CD14-positive monocyte (primary cell): ENCODE measurements around the gene KLHDC9. TPM values are rescaled to one million over a fixed set of nuclear protein-coding genes. Genes with fewer than 3 reads are reported as not detected.

Experiments
- DNase-seq, 3 donors: peaks; one replicate each; pipeline ENCODE4 v3.0.0-alpha.2; 2011 to 2022
- H2AFZ ChIP-seq: 2 replicates; pipeline ENCODE4 v1.6.0; 2012; ENCODE audit warnings: mild to moderate bottlenecking, low read depth, low read length, inconsistent platforms; ENCODE audit not compliant: insufficient read depth, poor library complexity, severe bottlenecking
- H3K27ac ChIP-seq, 2 donors: 1 replicate in 1 of 2; 2 replicates in 1 of 2; pipeline ENCODE4 v1.5.1; 2012 to 2013; ENCODE audit warnings: low read length in 2 of 2, control low read depth in 1 of 2, inconsistent platforms in 1 of 2, low read depth in 1 of 2, mild to moderate bottlenecking in 1 of 2
- H3K27me3 ChIP-seq, 2 donors: one replicate each; pipeline versions ENCODE4 v1.6.0 to v1.6.1; 2011 to 2013; ENCODE audit warnings: low read length in 2 of 2; ENCODE audit not compliant: control insufficient read depth in 2 of 2, insufficient read depth in 2 of 2
- H3K36me3 ChIP-seq, 2 donors: replicated peaks in 1 of 2; 1 replicate in 1 of 2; 2 replicates in 1 of 2; pipeline versions ENCODE4 v1.5.1 to v1.6.1; 2012 to 2013; ENCODE audit warnings: low read length in 2 of 2, control low read depth in 1 of 2, inconsistent platforms in 1 of 2, mild to moderate bottlenecking in 1 of 2; ENCODE audit not compliant: insufficient read depth in 2 of 2, control insufficient read depth in 1 of 2
- H3K4me1 ChIP-seq, 2 donors: 1 replicate in 1 of 2; 2 replicates in 1 of 2; pipeline versions ENCODE4 v1.5.1 to v1.6.1; 2012 to 2013; ENCODE audit warnings: low read length in 2 of 2, control low read depth in 1 of 2, inconsistent platforms in 1 of 2, mild to moderate bottlenecking in 1 of 2, moderate library complexity in 1 of 2; ENCODE audit not compliant: insufficient read depth in 2 of 2, control insufficient read depth in 1 of 2
- H3K4me2 ChIP-seq: replicated peaks from 2 replicates; pipeline ENCODE3; 2012; ENCODE audit warnings: low read length, moderate library complexity, mild to moderate bottlenecking; ENCODE audit not compliant: poor library complexity, severe bottlenecking; ENCODE audit errors: extremely low read depth
- H3K4me3 ChIP-seq, 3 experiments: fragments of 200-600 bp in 1 of 3; sonication (generic) in 1 of 3; replicated peaks in 1 of 3; 1 replicate in 2 of 3; 2 replicates in 1 of 3; pipeline ENCODE4 v1.5.1; 2011 to 2013; ENCODE audit warnings: low read length in 3 of 3, mild to moderate bottlenecking in 3 of 3, control low read depth in 2 of 3, low read depth in 2 of 3, inconsistent platforms in 1 of 3, moderate library complexity in 1 of 3
- H3K79me2 ChIP-seq: 2 replicates; pipeline ENCODE4 v1.6.0; 2012; ENCODE audit warnings: mild to moderate bottlenecking, control low read depth, inconsistent platforms, low read length, moderate library complexity; ENCODE audit not compliant: insufficient read depth
- H3K9ac ChIP-seq: 2 replicates; pipeline ENCODE4 v1.6.0; 2017; ENCODE audit warnings: low read length, mild to moderate bottlenecking; ENCODE audit not compliant: insufficient read depth, poor library complexity, severe bottlenecking
- H3K9me3 ChIP-seq, 2 donors: replicated peaks in 1 of 2; 1 replicate in 1 of 2; 2 replicates in 1 of 2; pipeline versions ENCODE4 v1.5.1 to v1.6.1; 2012 to 2013; ENCODE audit warnings: low read length in 2 of 2, control low read depth in 1 of 2; ENCODE audit not compliant: control insufficient read depth in 1 of 2, insufficient read depth in 1 of 2
- H4K20me1 ChIP-seq: 2 replicates; pipeline ENCODE4 v1.6.0; 2012; ENCODE audit warnings: mild to moderate bottlenecking, low read length, control low read depth, moderate library complexity; ENCODE audit not compliant: insufficient read depth
- H3K27ac Mint-ChIP-seq, 7 donors: one replicate each; pipeline ENCODE4 v1.8.0; 2020; ENCODE audit warnings: mild to moderate bottlenecking in 7 of 7, mixed read lengths in 7 of 7, moderate library complexity in 6 of 7, inconsistent platforms in 2 of 7
- H3K27me3 Mint-ChIP-seq, 3 donors: one replicate each; pipeline ENCODE4 v1.8.0; 2021 to 2022; ENCODE audit warnings: low read depth in 3 of 3, mild to moderate bottlenecking in 3 of 3, mixed read lengths in 3 of 3, moderate library complexity in 3 of 3, inconsistent platforms in 1 of 3
- H3K36me3 Mint-ChIP-seq, 2 donors: one replicate each; pipeline ENCODE4 v1.8.0; 2020; ENCODE audit warnings: mixed read lengths in 2 of 2, inconsistent platforms in 1 of 2, mild to moderate bottlenecking in 1 of 2
- H3K4me1 Mint-ChIP-seq: one replicate; pipeline ENCODE4 v1.8.0; 2020; ENCODE audit warnings: mild to moderate bottlenecking, mixed read lengths
- H3K4me3 Mint-ChIP-seq, 2 donors: one replicate each; pipeline ENCODE4 v1.8.0; 2020; ENCODE audit warnings: mild to moderate bottlenecking in 2 of 2, mixed read lengths in 2 of 2, moderate library complexity in 1 of 2
- H3K9me3 Mint-ChIP-seq, 7 donors: one replicate each; pipeline ENCODE4 v1.8.0; 2020 to 2022; ENCODE audit warnings: mixed read lengths in 7 of 7, mild to moderate bottlenecking in 6 of 7, moderate library complexity in 6 of 7, inconsistent platforms in 2 of 7
- WGBS: methylation state at CpG from one replicate; pipeline ENCODE4 v1.1.5; 2013; ENCODE audit warnings: missing lambda C conversion rate; ENCODE audit not compliant: insufficient coverage; 5-methylcytosine and 5-hydroxymethylcytosine counted together
- intact Hi-C, 2 donors: fragments of 100-400 bp; cut with micrococcal nuclease; formaldehyde crosslinking; loops; one replicate each; pipeline versions ENCODE4 v1.15.0 to v1.15.1; 2023
- polyA plus RNA-seq, 3 donors: library from polyadenylated mRNA; depleted of rRNA in 1 of 3; unstranded in 2 of 3; stranded (reverse) in 1 of 3; fragments of 300-500 nt in 2 of 3; fragments of >200 nt in 1 of 3; fragmentation: Illumina TruSeq in 2 of 3; gene quantifications; 1 replicate in 2 of 3; 2 replicates in 1 of 3; pipeline ENCODE4 v1.2.3, GENCODE V29; 2012 to 2021
- TF ChIP-seq, protein P1 (sequence below): fragments of 200-600 bp; IDR thresholded peaks from one replicate; pipeline ENCODE4 v1.8.0; 2022; ENCODE audit warnings: antibody characterized with exemption, mild to moderate bottlenecking

The KLHDC9 gene
- polyA plus RNA-seq, 3 donors = 0.08 TPM; not detected in 2

DNA sequence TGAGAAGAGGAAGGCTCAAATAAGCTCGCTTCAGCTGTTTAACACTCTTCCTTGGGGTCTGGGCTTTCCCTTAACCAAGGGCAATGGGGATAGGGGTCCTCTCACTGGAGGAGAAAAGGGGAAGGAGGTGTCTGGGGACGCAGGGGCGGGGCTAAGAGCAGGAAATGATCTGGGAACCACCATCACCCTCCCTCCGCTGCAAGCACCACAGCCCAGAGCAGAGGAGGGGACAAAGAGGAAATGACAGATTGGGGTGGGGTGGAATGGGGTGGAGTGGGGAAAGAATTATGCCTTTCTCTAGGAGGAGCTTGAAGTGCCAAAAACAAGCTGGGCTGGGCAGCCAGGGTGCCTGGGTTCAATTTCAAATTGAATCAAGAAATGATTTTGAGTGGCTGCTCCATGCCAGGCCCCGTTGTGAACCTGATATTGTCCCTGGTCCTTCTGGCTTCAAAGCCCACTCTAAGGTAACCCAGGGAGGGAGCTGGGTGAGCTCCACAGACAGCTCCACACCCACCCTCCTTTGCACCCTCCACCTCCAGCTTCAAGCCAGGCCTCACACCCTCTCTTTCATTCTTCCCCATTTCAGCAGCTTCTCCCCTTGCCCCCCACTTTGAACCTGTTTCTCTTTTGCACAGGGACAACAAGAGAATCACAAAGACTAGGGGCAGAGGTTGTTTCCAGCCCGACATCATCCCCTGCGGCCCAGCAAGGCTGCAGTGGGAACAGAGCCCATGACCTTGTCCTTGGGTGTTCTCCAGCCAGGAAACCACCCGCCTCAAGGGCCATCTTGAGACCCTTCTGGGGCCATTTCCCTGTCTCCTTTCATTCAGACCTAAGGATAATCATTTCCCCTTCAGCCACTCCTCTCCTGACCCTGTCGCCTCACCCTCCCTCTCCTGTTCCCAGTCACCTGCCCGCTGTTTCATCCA lies 29.6 kb upstream of the KLHDC9 start:
- Mint-ChIP-seq H3K27ac (peak overlapping the region; percentile 98 to 100 (median 99)), H3K4me1 (peaks cover 66% of the 10 kb centered on the region), H3K4me3 (peak overlapping the region; percentile 99), H3K36me3 (peaks cover 16 to 41% of the 10 kb centered on the region in 2 donors), H3K9me3 (peaks cover 0 to 2% (median 0%) of the 10 kb centered on the region in 7 donors), H3K27me3 (peaks cover 0 to 2% (median 1%) of the 10 kb centered on the region in 3 donors)
- TF ChIP-seq, protein P1, sequence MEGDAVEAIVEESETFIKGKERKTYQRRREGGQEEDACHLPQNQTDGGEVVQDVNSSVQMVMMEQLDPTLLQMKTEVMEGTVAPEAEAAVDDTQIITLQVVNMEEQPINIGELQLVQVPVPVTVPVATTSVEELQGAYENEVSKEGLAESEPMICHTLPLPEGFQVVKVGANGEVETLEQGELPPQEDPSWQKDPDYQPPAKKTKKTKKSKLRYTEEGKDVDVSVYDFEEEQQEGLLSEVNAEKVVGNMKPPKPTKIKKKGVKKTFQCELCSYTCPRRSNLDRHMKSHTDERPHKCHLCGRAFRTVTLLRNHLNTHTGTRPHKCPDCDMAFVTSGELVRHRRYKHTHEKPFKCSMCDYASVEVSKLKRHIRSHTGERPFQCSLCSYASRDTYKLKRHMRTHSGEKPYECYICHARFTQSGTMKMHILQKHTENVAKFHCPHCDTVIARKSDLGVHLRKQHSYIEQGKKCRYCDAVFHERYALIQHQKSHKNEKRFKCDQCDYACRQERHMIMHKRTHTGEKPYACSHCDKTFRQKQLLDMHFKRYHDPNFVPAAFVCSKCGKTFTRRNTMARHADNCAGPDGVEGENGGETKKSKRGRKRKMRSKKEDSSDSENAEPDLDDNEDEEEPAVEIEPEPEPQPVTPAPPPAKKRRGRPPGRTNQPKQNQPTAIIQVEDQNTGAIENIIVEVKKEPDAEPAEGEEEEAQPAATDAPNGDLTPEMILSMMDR = no peak
- Histone ChIP-seq H3K27ac (peak overlapping the region; percentile 93 to 97), H3K9me3 (no peaks in the 10 kb centered on the region), H3K4me2 (peak overlapping the region; percentile 84), H3K4me1 (peaks cover 52 to 67% of the 10 kb centered on the region in 2 donors), H3K79me2 (peaks cover 69% of the 10 kb centered on the region), H3K36me3 (peaks cover 9 to 16% of the 10 kb centered on the region in 2 donors), H2AFZ (no peak overlapping the region), H3K9ac (peak overlapping the region; percentile 97), H4K20me1 (peaks cover 32% of the 10 kb centered on the region), H3K4me3 (peak overlapping the region; percentile 85 to 97 (median 96)), H3K27me3 (no peaks in the 10 kb centered on the region)
- DNase-seq = peak; percentile 95 to 99 (median 97)
- intact Hi-C loops = loop anchor here in 1 of 2 donors (2.0 to 5.0 kb wide), 4 partner anchors 22 to 70 kb away; partner anchors contain the start of genes NIT1 and PFDN2
- 0% methylated on average over 6 of the region's 10 CpGs for WGBS

DNA sequence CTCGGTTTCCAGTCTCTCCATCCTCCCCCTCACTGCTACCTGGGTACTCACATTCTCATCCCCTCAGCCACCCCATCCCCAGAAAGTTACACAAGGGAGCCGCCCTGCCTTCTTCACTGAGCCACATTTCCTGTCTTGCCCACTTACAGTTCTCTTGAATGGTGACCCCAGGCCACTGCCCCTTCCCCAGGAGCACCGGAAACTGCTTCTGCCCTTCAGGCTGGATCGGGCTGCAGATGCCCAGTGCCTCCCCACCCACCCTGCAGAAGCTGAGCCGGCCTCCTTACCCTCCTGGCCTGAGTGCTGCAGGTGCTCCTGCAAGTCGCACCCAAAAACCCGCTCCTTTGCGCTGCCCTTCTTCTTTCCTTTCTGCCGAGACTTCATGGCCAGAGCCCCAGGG lies 28.9 kb upstream of the KLHDC9 start:
- Histone ChIP-seq H3K27me3 (no peaks in the 10 kb centered on the region), H3K79me2 (peaks cover 63% of the 10 kb centered on the region), H3K4me3 (peak overlapping the region; percentile 85 to 97 (median 96)), H2AFZ (no peak overlapping the region), H3K36me3 (peaks cover 3 to 9% of the 10 kb centered on the region in 2 donors), H3K4me2 (peak overlapping the region; percentile 84), H3K27ac (peak overlapping the region; percentile 93 to 97), H4K20me1 (peaks cover 25% of the 10 kb centered on the region), H3K9me3 (no peaks in the 10 kb centered on the region), H3K4me1 (peaks cover 52 to 63% of the 10 kb centered on the region in 2 donors), H3K9ac (peak overlapping the region; percentile 97)
- peaks cover 0 to 2% (median 1%) of the 10 kb centered on the region in 3 donors for H3K27me3 Mint-ChIP-seq
- H3K4me1 Mint-ChIP-seq = peaks cover 60% of the 10 kb centered on the region
- intact Hi-C loops = loop anchor here in 1 of 2 donors (2.0 to 5.0 kb wide), 4 partner anchors 22 to 70 kb away; partner anchors contain the start of genes NIT1 and PFDN2
- peaks cover 10 to 35% of the 10 kb centered on the region in 2 donors for H3K36me3 Mint-ChIP-seq
- peaks cover 0 to 2% (median 0%) of the 10 kb centered on the region in 7 donors for H3K9me3 Mint-ChIP-seq
- peak overlapping the region; percentile 98 to 100 (median 99) for H3K27ac Mint-ChIP-seq
- WGBS = 0% methylated on average over 9 of the region's 9 CpGs
- peak in 2 of 3 donors; percentile 20 to 31 for DNase-seq
- TF ChIP-seq, protein P1 = no peak
- H3K4me3 Mint-ChIP-seq = peak overlapping the region; percentile 99
